GM12874 (cell line): ENCODE data around the gene HOMER2.

ENCODE experiments used
- TF ChIP-seq, protein P1 (sequence below): IDR thresholded peaks from 2 replicates; pipeline ENCODE4 v1.5.1; 2011; ENCODE audit warnings: low read depth, mild to moderate bottlenecking, control low read depth, low read length, moderate library complexity; ENCODE audit not compliant: insufficient read depth

Gene HOMER2

DNA sequence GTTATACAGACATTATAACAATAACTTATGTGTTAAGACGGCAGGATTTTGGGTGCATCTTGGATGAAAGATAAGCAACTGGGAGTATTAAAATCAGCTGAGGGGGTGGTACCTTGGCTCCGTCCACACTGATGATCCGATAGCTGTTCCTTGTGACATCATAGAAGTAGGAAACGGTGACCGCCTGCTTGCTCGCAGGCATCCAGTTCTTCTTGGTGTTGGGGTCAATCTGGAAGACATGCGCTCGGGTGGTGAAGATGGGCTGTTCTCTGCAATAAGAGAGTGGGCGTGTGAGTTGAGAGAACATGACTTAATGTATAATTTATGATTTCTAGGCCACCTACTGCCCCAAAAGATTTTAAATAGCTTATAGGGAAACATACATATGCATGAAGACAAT, 59.9 kb downstream of the HOMER2 start:
- TF ChIP-seq, protein P1, sequence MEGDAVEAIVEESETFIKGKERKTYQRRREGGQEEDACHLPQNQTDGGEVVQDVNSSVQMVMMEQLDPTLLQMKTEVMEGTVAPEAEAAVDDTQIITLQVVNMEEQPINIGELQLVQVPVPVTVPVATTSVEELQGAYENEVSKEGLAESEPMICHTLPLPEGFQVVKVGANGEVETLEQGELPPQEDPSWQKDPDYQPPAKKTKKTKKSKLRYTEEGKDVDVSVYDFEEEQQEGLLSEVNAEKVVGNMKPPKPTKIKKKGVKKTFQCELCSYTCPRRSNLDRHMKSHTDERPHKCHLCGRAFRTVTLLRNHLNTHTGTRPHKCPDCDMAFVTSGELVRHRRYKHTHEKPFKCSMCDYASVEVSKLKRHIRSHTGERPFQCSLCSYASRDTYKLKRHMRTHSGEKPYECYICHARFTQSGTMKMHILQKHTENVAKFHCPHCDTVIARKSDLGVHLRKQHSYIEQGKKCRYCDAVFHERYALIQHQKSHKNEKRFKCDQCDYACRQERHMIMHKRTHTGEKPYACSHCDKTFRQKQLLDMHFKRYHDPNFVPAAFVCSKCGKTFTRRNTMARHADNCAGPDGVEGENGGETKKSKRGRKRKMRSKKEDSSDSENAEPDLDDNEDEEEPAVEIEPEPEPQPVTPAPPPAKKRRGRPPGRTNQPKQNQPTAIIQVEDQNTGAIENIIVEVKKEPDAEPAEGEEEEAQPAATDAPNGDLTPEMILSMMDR = no peak

DNA sequence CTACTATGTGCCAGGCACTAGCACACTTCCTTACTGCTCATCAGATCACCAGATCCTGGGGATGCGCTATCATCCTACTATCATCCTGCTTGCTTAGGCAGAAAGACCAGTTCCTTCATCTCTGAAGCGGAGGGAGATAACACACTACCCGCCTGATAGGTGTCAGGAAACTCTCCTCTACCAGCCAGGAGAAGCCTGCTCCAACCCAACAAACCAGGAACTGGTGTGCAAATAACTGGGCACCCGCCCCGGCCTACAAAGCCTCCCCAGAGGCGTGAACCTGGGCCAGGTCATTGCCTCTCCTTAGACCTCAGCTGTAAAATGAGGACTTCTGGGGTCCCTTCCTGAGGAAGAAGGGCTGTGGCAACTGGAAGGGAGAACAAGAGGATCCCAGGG, 61.5 kb downstream of the HOMER2 start:
- TF ChIP-seq, protein P1 = no peak

DNA sequence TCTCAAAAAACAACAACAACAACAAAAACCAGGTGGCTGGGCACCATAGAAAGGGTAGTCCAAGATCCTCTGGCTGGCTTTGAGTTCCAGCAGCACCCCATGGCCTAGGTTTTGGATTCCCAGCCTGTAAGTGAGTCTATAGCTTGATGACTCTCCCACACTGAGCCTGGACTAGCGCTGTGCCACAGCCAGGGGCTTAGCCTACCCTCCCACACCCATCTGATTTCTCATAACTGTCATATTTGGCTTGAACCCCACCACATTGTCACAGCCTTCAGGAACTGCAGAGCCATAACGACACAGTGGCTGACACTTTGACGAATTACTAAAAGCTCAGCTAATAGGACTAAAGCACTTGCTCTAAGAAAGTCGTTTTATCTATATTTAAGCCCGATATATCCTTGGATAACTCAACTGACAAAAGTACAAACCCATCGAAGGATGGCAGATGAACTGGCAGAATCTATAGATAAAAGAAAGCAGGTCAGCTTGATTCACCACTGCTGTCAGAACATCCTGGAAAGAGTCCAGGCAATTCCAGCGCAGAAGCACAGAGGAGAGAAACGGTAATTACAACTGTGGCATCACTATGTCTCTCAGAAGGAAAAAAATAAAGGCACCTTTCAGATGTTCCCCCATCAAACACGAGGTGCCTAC, 62.1 kb downstream of the HOMER2 start:
- TF ChIP-seq, protein P1 = no peak

DNA sequence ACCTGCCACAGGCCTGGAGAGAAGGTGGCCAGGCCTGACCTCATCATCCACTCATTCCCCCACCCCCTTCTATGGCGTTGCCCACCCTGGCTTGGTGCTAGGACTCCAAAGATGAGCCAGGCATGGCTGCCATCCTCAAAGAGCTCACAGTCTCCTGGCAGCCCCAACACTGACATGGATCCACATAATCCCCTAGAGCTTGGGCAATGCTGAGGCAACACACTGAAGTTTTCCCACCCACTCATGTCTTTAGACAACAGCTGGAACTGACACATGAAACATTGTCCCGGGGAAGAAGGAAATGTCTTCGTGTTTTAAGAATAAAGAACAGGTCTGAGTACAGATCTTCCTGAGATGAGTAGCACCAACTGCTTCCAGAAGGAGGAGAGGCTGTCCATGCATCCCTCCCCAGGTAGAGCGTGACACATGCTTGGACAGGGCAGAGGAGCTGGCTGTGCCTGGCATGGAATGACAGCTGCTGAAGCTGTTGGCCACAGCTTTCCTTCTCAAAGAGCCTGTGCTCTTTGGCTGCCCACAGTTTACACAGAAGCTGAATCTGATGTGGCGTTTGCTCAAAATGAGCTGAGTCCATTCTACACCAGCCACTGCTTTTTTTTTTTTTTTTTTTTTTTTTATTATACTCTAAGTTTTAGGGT, 70.1 kb downstream of the HOMER2 start:
- TF ChIP-seq, protein P1 = no peak

DNA sequence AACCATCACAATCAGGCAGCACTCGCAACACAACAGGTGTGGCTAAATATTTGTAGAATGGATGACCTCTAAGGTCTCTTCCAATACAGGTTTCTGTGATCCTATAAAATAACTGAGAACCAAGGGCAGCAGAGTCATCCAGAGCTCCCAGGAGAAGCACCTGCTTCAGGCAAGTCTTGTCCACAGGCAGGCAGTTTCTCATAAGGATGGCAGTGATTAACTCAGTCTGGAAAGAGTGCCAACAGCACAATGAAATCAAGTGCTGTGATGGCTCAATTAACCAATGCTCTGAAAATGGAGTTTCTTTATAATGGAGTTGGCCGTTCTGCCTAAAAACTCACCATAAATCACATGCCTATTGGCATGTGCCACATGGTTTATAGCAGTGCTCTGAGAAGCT, 70.8 kb downstream of the HOMER2 start:
- TF ChIP-seq, protein P1 = no peak

DNA sequence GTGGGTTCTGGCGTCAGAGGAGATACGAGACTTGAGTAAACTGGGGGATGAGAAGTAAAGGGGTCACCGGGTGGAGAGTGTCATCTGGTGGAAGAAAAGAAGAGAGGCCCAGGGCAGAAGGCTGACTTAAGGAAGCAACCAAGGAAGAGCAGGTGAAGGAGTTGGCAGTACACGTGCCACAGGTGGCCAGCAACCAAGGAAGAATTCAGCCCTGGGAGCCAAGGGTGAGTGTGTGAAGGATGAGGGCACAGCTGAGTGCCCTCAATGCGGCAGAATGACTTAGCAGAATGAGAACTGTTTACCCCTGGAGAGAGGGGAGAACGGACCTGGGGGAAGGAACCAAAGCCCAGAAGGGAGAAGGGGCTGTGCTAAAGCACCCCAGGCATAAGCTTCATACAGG, 71.8 kb downstream of the HOMER2 start:
- TF ChIP-seq, protein P1 = no peak

DNA sequence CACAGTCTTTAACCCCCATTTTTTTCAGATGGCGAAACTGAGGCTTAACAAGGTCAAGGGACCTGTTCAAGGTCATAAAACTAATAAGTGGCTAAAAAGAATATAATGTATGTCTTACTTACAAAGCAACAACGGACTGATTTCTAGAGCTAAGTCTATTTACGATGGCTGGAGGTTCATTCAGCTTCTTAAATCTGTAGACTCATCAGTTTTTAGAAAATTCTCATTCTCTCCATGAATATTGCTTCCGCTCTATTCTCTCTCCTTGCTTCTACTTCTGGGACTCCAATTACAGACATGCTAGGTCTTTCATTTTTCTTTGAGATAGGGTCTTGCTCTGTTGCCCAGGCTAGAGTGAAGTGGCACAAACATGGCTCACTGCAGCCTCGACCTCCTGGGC, 74.2 kb downstream of the HOMER2 start:
- TF ChIP-seq, protein P1 = no peak
